GM13976 (cell line): ENCODE measurements around the gene VAC14.
"Not testable (repeated sequence)": the region's sequence is repeated elsewhere in the genome, so short reads cannot be mapped to it uniquely, and the experiment has no call there.

Experiments
- DNase-seq: peaks from one replicate; pipeline ENCODE4 v3.0.0; 2012; ENCODE audit warnings: low spot score
- in situ Hi-C: fragments of 300-500 bp; cut with MboI; formaldehyde crosslinking; loops from one replicate; pipeline ENCODE4 v1.12.0; 2022; ENCODE audit warnings: low sequenced_read_pairs, mixed read lengths, inconsistent platforms; ENCODE audit not compliant: unreplicated experiment
- TF ChIP-seq, protein P1 (sequence below): IDR thresholded peaks from 2 replicates; pipeline ENCODE4 v1.5.1; 2012; ENCODE audit warnings: borderline replicate concordance, mild to moderate bottlenecking; ENCODE audit not compliant: insufficient read depth; ENCODE audit errors: extremely low read depth, missing control alignments, control extremely low read depth

VAC14 gene

DNA sequence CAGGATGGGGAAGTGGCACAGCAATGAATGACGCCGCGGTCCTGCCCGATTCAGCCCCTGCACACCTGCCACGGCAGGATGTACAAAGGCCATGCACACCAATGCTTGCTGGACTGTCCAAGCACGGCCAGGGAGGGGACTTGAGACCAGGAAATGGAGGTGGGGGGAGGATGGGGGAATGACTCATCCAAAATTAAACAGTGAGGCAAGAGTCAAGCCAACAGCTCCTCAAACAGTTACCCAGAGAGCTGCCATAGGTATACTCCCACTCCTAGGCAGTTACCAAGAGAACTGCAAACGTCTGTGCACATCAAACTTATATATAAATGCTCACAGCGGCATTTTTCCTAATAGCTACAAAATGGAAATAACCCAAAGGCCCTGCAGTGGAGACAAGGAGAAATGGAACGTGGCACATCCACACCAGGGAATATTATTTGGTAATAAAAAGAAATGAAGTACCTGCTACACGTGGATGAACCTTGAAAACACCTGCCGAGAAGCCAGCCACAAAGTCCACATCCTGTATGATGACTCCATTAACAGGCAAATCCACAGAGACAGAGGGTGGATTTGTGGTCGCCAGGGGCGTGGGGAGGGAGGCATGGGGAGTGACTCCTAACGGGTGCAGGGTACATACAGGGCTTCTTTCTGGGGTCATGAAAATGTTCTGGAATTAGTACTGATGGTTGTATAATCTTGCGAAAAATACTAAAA lies 54.1 kb downstream of the VAC14 start:
- TF ChIP-seq, protein P1, sequence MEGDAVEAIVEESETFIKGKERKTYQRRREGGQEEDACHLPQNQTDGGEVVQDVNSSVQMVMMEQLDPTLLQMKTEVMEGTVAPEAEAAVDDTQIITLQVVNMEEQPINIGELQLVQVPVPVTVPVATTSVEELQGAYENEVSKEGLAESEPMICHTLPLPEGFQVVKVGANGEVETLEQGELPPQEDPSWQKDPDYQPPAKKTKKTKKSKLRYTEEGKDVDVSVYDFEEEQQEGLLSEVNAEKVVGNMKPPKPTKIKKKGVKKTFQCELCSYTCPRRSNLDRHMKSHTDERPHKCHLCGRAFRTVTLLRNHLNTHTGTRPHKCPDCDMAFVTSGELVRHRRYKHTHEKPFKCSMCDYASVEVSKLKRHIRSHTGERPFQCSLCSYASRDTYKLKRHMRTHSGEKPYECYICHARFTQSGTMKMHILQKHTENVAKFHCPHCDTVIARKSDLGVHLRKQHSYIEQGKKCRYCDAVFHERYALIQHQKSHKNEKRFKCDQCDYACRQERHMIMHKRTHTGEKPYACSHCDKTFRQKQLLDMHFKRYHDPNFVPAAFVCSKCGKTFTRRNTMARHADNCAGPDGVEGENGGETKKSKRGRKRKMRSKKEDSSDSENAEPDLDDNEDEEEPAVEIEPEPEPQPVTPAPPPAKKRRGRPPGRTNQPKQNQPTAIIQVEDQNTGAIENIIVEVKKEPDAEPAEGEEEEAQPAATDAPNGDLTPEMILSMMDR = no peak
- in situ Hi-C loops = no loop called here
- DNase-seq = no peak

DNA sequence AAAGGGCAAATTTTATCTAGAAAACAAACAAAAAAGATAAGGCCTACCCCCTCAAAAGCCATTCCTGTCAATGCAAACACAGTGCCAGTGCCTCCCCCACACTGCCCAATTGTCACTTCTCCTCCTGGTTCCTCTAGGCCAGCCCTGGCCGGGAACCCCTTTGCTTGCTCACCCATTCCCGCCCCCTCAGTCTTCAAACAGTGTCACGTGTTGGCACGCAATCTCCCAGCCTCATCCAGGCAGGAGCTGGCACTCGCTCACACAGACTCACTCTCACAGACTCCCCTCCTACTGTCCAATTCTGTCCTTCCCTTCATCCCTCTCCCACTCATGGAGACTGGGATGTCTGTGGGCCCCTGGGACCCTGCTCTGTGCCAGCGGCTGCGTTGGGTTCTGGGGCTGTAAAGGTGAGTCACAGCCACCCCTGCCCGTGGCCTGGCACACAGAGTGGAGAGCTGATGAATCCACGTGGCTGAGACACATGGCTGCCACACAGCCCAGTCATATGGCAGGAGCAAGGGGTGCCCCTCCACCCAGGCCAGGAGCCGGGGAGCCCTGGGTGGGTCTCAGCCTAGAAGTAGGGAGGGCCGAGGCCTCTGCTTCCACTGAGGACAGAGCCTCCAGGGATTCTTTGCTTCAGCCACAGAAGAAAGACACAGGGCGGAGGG lies 54.8 kb downstream of the VAC14 start:
- TF ChIP-seq, protein P1 = no peak
- no peak for DNase-seq
- in situ Hi-C loops = no loop called here

DNA sequence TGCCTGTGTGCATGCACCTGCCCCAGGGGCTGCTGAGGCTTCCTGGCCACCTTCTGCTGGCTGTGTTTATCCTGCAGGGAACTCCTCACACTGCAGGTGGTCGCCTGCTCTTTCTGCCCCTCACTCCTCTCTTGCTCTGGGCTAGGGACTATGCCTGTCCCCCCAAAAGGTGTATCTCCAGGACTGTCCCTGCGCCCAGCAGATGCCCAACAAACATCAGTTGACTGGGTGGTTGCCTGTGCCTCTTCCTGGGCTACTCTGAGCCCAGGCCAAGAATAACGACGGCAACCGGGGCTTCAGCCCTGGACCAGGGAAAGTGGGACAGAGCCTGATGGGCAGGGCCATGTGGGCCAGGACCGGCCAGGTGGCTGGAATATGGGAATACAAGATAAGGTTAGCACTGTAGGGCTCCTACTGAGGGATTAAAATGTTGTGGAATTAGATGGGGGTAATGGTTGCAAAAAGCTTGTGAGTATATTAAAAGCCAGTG lies 55.4 kb downstream of the VAC14 start:
- no peak for DNase-seq
- TF ChIP-seq, protein P1 = no peak
- in situ Hi-C loops = no loop called here

DNA sequence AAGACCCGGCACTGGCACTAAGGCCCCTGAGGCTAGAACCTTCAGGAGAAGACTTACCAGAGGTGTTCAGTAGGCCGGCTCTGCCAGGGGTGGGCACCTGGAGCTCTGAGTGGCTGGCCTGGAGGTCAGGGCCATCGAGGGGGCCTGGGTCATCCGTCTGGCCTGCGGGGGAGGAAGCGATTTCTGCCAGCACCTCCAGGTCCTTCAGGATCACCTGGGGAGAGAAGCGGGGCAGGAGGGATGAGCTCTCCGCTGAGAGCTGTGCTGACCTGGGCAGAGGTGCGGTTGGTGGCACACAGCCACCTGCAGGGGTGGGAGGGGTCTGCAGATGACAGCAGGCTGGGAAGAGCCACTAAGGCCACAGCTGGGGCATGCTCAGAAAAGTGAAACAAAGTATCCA lies 56.6 kb downstream of the VAC14 start:
- in situ Hi-C loops = no loop called here
- TF ChIP-seq, protein P1 = no peak
- no peak for DNase-seq

DNA sequence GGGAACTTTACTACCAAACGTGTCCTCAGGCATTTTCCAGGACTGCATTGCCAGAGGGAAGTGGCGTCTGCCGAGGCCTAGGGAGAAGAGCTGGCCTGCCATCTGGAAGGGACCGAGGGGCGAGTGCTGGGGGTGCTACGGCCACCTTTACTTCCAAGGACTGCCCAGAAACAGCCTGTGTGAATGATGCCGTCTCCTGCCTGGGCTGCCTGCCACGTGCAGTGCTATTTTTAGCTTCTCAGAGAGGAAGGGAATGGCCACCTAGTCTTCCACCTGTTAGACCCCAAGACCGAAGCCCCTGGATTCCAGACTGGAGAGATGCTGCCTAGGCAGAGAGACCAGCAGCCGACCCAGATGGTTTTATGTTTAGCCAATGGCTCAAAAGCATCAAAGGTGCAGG lies 57.2 kb downstream of the VAC14 start:
- no peak for DNase-seq
- in situ Hi-C loops = no loop called here
- TF ChIP-seq, protein P1 = no peak

DNA sequence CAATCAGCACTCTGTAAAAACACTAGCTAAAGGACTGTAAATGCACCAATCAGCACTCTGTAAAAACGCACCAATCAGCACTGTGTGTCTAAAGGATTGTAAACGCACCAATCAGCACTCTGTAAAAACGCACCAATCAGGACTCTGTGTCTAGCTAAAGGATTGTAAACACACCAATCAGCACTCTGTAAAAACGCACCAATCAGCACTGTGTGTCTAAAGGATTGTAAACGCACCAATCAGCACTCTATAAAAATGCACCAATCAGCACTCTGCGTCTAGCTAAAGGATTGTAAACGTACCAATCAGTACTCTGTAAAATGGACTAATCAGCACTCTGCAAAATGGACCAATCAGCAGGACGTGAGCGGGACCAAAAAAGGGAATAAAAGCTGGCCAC lies 58.0 kb downstream of the VAC14 start:
- in situ Hi-C loops, DNase-seq: not testable (repeated sequence)

DNA sequence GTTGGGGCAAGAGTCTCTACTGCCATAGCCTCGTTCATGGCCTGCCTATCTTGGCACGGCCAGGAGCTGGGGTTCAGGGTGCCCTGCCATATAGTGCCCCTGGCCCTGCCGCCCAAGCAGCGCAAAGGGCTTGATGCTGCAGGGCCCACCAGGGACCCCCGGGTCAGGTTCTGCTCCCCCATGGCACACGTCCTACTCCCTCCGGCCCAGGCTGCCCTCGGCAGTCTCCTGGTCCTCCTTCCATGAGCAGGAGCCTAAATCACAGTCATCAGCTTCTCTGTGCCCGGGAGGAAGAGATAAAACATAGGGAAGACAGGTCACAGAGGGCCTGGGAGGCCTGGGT lies 59.2 kb downstream of the VAC14 start:
- TF ChIP-seq, protein P1 = no peak
- in situ Hi-C loops = no loop called here
- no peak for DNase-seq
